ENCODE results near the gene LINS1.
"Not testable (repeated sequence)": the region's sequence is repeated elsewhere in the genome, so short reads cannot be mapped to it uniquely, and the experiment has no call there.

Gene LINS1

GRCh38 chr15:100593431-100593830 lies 8.6 kb downstream of the LINS1 start:
- H3K4me3 ChIP-seq (ENCODE audit: low read depth, low read length), result no peak overlapping the region
- TF ChIP-seq CTCF (IDR thresholded peaks at IDR 0.05; ENCODE audit: low read depth, low read length) (no peak), MYC (IDR thresholded peaks at IDR 0.05; ENCODE audit: low read depth, low read length) (no peak), POLR2A (IDR thresholded peaks at IDR 0.05; ENCODE audit: extremely low read depth, insufficient read length) (no peak)
- TF ChIP-seq, protein P1, sequence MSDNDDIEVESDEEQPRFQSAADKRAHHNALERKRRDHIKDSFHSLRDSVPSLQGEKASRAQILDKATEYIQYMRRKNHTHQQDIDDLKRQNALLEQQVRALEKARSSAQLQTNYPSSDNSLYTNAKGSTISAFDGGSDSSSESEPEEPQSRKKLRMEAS (IDR thresholded peaks at IDR 0.05; ENCODE audit: low read depth, low read length), result no peak
- no peak for DNase-seq (ENCODE audit: low read depth)

GRCh38 chr15:100592898-100593297 lies 9.1 kb downstream of the LINS1 start:
- no peak for DNase-seq (ENCODE audit: low read depth)
- TF ChIP-seq, protein P1 (IDR thresholded peaks at IDR 0.05; ENCODE audit: low read depth, low read length), result no peak
- TF ChIP-seq CTCF (IDR thresholded peaks at IDR 0.05; ENCODE audit: low read depth, low read length), result no peak
- no peak overlapping the region for H3K4me3 ChIP-seq (ENCODE audit: low read depth, low read length)

GRCh38 chr15:100591835-100592234 lies 10.1 kb downstream of the LINS1 start:
- no peak for DNase-seq (ENCODE audit: low read depth)
- TF ChIP-seq POLR2A (IDR thresholded peaks at IDR 0.05; ENCODE audit: extremely low read depth, insufficient read length), result no peak
- TF ChIP-seq, protein P1 (IDR thresholded peaks at IDR 0.05; ENCODE audit: low read depth, low read length), result no peak
- TF ChIP-seq CTCF (IDR thresholded peaks at IDR 0.05; ENCODE audit: low read depth, low read length), result no peak

GRCh38 chr15:100591163-100591562 lies 10.8 kb downstream of the LINS1 start:
- H3K4me3 ChIP-seq (ENCODE audit: low read depth, low read length); DNase-seq (ENCODE audit: low read depth): not testable (repeated sequence)

More at GRCh38 chr15:100591835-100592234, 10.1 kb downstream of the LINS1 start:
- H3K4me3 ChIP-seq (ENCODE audit: low read depth, low read length), result no peak overlapping the region

- H3K4me3 ChIP-seq (ENCODE audit: low read depth, low read length), result no peak overlapping the region
- peak; percentile 44 for DNase-seq (ENCODE audit: low read depth)
- TF ChIP-seq, protein P1 (IDR thresholded peaks at IDR 0.05; ENCODE audit: low read depth, low read length), result no peak
- TF ChIP-seq MYC (IDR thresholded peaks at IDR 0.05; ENCODE audit: low read depth, low read length), result no peak
- TF ChIP-seq CTCF (IDR thresholded peaks at IDR 0.05; ENCODE audit: low read depth, low read length), result no peak
- no peak for TF ChIP-seq POLR2A (IDR thresholded peaks at IDR 0.05; ENCODE audit: extremely low read depth, insufficient read length)
Measured at GRCh38 chr15:100588638-100589242, 13.2 kb downstream of the LINS1 start.

DNA sequence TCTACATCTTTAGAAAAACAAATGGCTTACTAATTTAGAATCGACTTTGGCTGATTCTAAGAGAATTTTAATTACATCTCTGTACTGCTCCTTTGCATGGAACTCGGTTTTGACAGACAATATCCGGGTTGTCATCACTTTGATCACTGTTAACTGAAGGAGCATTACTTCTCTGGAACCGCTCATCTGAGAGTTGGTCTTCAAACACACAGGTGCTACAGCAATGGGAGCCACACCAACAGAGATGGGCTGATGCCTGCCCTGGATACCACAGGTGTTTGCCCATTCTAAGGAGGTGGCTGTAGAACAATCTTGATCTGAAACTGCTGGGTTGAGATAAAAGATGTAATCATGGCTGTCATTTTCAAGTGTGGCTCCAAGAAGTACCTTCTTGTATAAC lies 21.6 kb downstream of the LINS1 start:
- TF ChIP-seq CTCF (IDR thresholded peaks at IDR 0.05; ENCODE audit: low read depth, low read length) (no peak), POLR2A (IDR thresholded peaks at IDR 0.05; ENCODE audit: extremely low read depth, insufficient read length) (no peak), MYC (IDR thresholded peaks at IDR 0.05; ENCODE audit: low read depth, low read length) (no peak)
- TF ChIP-seq, protein P1 (IDR thresholded peaks at IDR 0.05; ENCODE audit: low read depth, low read length), result no peak

More for the DNA sequence above, 21.6 kb downstream of the LINS1 start:
- H3K4me3 ChIP-seq (ENCODE audit: low read depth, low read length), result no peak overlapping the region
- no peak for DNase-seq (ENCODE audit: low read depth)
